Thoracic aorta (tissue), 2 donors: Measurements from ENCODE around the gene MMP24OS. TPM values are rescaled to one million over a fixed set of nuclear protein-coding genes. Genes with fewer than 3 reads are reported as not detected.

Source experiments
- ATAC-seq: fragments of 150-250 bp; one replicate; pipeline ENCODE4 v1.8.0; 2017; ENCODE audit warnings: low read depth; ENCODE audit not compliant: insufficient number of reproducible peaks, low FRiP score
- DNase-seq: peaks from one replicate; pipeline ENCODE4 v3.0.0-alpha.2; 2020; ENCODE audit warnings: low spot score
- H3K27ac ChIP-seq, 2 donors: fragments of 200-600 bp; sonication (generic); 1 replicate in 1 of 2; 2 replicates in 1 of 2; pipeline ENCODE4 v1.5.1; 2016; ENCODE audit warnings: mild to moderate bottlenecking in 2 of 2, moderate library complexity in 2 of 2
- H3K27me3 ChIP-seq: fragments of 200-600 bp; sonication (generic); replicated peaks from 2 replicates; pipeline ENCODE4 v1.6.0; 2016; ENCODE audit warnings: mild to moderate bottlenecking; ENCODE audit not compliant: insufficient read depth
- H3K36me3 ChIP-seq: fragments of 200-600 bp; sonication (generic); one replicate; pipeline ENCODE4 v1.5.1; 2016
- H3K4me1 ChIP-seq, 2 donors: fragments of 200-600 bp; sonication (generic); 1 replicate in 1 of 2; 2 replicates in 1 of 2; pipeline versions ENCODE4 v1.5.1 to v1.6.0; 2016; ENCODE audit warnings: low read depth in 2 of 2, mild to moderate bottlenecking in 1 of 2; ENCODE audit not compliant: control insufficient read depth in 1 of 2
- H3K4me3 ChIP-seq: fragments of 200-600 bp; sonication (generic); 2 replicates; pipeline ENCODE4 v1.5.1; 2016; ENCODE audit warnings: mild to moderate bottlenecking
- H3K9me3 ChIP-seq: fragments of 200-600 bp; sonication (generic); 2 replicates; pipeline ENCODE4 v1.5.1; 2016
- CTCF ChIP-seq: fragments of 200-600 bp; sonication (generic); IDR thresholded peaks from one replicate; pipeline ENCODE4 v1.5.1; 2019; ENCODE audit warnings: antibody characterized with exemption
- total RNA-seq, 2 donors: library from RNA; depleted of rRNA; stranded (reverse); fragments of >200 nt; gene quantifications; one replicate each; pipeline versions ENCODE4 v1.1.0 to v1.2.3, GENCODE V29; 2016

MMP24OS gene
- total RNA-seq, 2 donors from 2014 or later: 38.1 to 38.3 TPM

GRCh38 chr20:35286899-35287508 is 9.1 kb upstream of the MMP24OS start:
- no peaks in the 10 kb centered on the region for H3K9me3 ChIP-seq
- H3K4me1 ChIP-seq: peaks cover 10 to 16% of the 10 kb centered on the region in 2 donors
- ATAC-seq (no peak), DNase-seq (no peak)
- no peaks in the 10 kb centered on the region for H3K27me3 ChIP-seq
- H3K4me3 ChIP-seq: no peak overlapping the region
- no peaks in the 10 kb centered on the region for H3K36me3 ChIP-seq
- no peak for TF ChIP-seq CTCF
- H3K27ac ChIP-seq: no peak overlapping the region

GRCh38 chr20:35286077-35286898 is 8.4 kb upstream of the MMP24OS start:
- no peak for TF ChIP-seq CTCF
- no peaks in the 10 kb centered on the region for H3K27me3 ChIP-seq
- H3K9me3 ChIP-seq: no peaks in the 10 kb centered on the region
- peaks cover 10 to 16% of the 10 kb centered on the region in 2 donors for H3K4me1 ChIP-seq
- H3K36me3 ChIP-seq: no peaks in the 10 kb centered on the region
- no peak overlapping the region for H3K27ac ChIP-seq
- ATAC-seq (no peak), DNase-seq (no peak)
- no peak overlapping the region for H3K4me3 ChIP-seq

GRCh38 chr20:35285806-35286076 is 7.8 kb upstream of the MMP24OS start:
- ATAC-seq: no peak
- no peak for TF ChIP-seq CTCF
- no peak overlapping the region for H3K4me3 ChIP-seq
- no peak overlapping the region for H3K27ac ChIP-seq
- no peaks in the 10 kb centered on the region for H3K9me3 ChIP-seq
- no peak for DNase-seq
- H3K36me3 ChIP-seq: no peaks in the 10 kb centered on the region
- H3K27me3 ChIP-seq: no peaks in the 10 kb centered on the region
- peaks cover 10 to 16% of the 10 kb centered on the region in 2 donors for H3K4me1 ChIP-seq

GRCh38 chr20:35284992-35285805 is 7.3 kb upstream of the MMP24OS start:
- peak overlapping the region; percentile 84 for H3K4me3 ChIP-seq
- H3K27me3 ChIP-seq: no peaks in the 10 kb centered on the region
- peaks cover 10 to 16% of the 10 kb centered on the region in 2 donors for H3K4me1 ChIP-seq
- ATAC-seq (no peak), DNase-seq (no peak)
- peak overlapping the region; percentile 51 to 71 for H3K27ac ChIP-seq
- no peaks in the 10 kb centered on the region for H3K9me3 ChIP-seq
- peaks cover under 1% of the 10 kb centered on the region for H3K36me3 ChIP-seq
- no peak for TF ChIP-seq CTCF
